ENCODE measurements around the gene NPAS2.

NPAS2 gene

GRCh38 chr2:100813527-100813926 lies 6.4 kb upstream of the NPAS2 start:
- TF ChIP-seq CTCF (IDR thresholded peaks at IDR 0.05; ENCODE audit: low read length, missing control alignments) = no peak
- no peak overlapping the region for H3K4me3 ChIP-seq (replicated peaks; ENCODE audit: low read depth, low read length)
- DNase-seq (ENCODE audit: low read depth) = peak; percentile 88

DNA sequence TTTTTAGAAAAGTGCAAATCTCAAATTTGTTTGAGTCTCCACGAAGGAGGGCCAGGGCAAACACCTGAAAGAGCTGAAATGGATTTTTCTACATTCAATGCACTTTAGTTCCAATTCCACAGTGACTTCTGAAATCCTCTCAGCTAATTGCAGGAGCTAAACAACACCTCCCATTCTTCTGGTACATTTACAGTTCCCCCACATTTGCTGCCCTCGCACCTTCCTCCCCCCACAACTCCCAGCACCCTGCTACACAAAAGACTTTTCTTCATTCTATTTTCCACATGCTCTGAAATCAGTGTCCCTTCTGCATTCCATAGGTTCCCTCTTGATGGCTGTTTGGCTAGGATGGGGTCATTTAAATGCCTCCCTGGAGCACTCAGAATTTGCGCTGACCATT lies 5.9 kb upstream of the NPAS2 start:
- H3K4me3 ChIP-seq (replicated peaks; ENCODE audit: low read depth, low read length) = no peak overlapping the region
- DNase-seq (ENCODE audit: low read depth) = no peak
- no peak for TF ChIP-seq CTCF (IDR thresholded peaks at IDR 0.05; ENCODE audit: low read length, missing control alignments)

GRCh38 chr2:100814453-100814852 lies 5.5 kb upstream of the NPAS2 start:
- no peak for DNase-seq (ENCODE audit: low read depth)
- H3K4me3 ChIP-seq (replicated peaks; ENCODE audit: low read depth, low read length) = no peak overlapping the region
- no peak for TF ChIP-seq CTCF (IDR thresholded peaks at IDR 0.05; ENCODE audit: low read length, missing control alignments)

- no peak for DNase-seq (ENCODE audit: low read depth)
Observed at GRCh38 chr2:100817388-100817985, 2.5 kb upstream of the NPAS2 start.

GRCh38 chr2:100818003-100818605 lies 1.8 kb upstream of the NPAS2 start:
- peak overlapping the region; percentile 90 for H3K4me3 ChIP-seq (replicated peaks; ENCODE audit: low read depth, low read length)
- TF ChIP-seq CTCF (IDR thresholded peaks at IDR 0.05; ENCODE audit: low read length, missing control alignments) = no peak
- DNase-seq (ENCODE audit: low read depth) = peak; percentile 67

More at GRCh38 chr2:100817388-100817985, 2.5 kb upstream of the NPAS2 start:
- no peak for TF ChIP-seq CTCF (IDR thresholded peaks at IDR 0.05; ENCODE audit: low read length, missing control alignments)
- no peak overlapping the region for H3K4me3 ChIP-seq (replicated peaks; ENCODE audit: low read depth, low read length)

- DNase-seq (ENCODE audit: low read depth) = peak; percentile 93
- TF ChIP-seq CTCF (IDR thresholded peaks at IDR 0.05; ENCODE audit: low read length, missing control alignments) = peak; percentile 31
- H3K4me3 ChIP-seq (replicated peaks; ENCODE audit: low read depth, low read length) = peak overlapping the region; percentile 90
Observed at GRCh38 chr2:100818606-100819369, 1.2 kb upstream of the NPAS2 start.
